SK-N-SH (cell line): ENCODE measurements around the gene MRPL24.

ENCODE experiments used
- EZH2phosphoT487 ChIP-seq: fragments of 200-600 bp; sonication (generic); IDR thresholded peaks from 2 replicates; pipeline ENCODE4 v1.6.1; 2017; ENCODE audit warnings: low read depth, mixed run types, mild to moderate bottlenecking, antibody characterized with exemption, moderate library complexity, borderline replicate concordance
- MXI1 ChIP-seq: IDR thresholded peaks from 2 replicates; pipeline ENCODE4 v1.6.1; 2012; ENCODE audit warnings: mild to moderate bottlenecking, low read depth, low read length, improper control_type of control experiment

- TF ChIP-seq EZH2phosphoT487 (no peak), MXI1 (no peak)
These were observed 4.0 kb upstream of the MRPL24 start for GRCh38 chr1:156744786-156745419.
